Measurements from ENCODE around the gene SPATS2L. TPM values are rescaled to one million over a fixed set of nuclear protein-coding genes. Genes with fewer than 3 reads are reported as not detected.

SPATS2L gene
- total RNA-seq, 3 donors from 2014 or later: 61.3 to 67.5 (median 64.5) TPM

GRCh38 chr2:200422532-200423261 is 116.2 kb downstream of the SPATS2L start:
- no peaks in the 10 kb centered on the region for H3K9me3 ChIP-seq
- H3K27ac ChIP-seq: no peak overlapping the region
- intact Hi-C loops (cut with DNase I; ENCODE audit: low total_unique reads): no loop called here
- TF ChIP-seq POLR2A (IDR thresholded peaks at IDR 0.05) (no peak), POLR2AphosphoS5 (IDR thresholded peaks at IDR 0.05) (no peak), CTCF (IDR thresholded peaks at IDR 0.05) (no peak)
- no peak for DNase-seq (ENCODE audit: low spot score in 2 of 2)
- no peaks in the 10 kb centered on the region for H3K4me1 ChIP-seq
- H3K27me3 ChIP-seq: no peaks in the 10 kb centered on the region
- no peak overlapping the region for H3K4me3 ChIP-seq
- no peaks in the 10 kb centered on the region for H3K36me3 ChIP-seq

GRCh38 chr2:200423541-200423940 is 117.0 kb downstream of the SPATS2L start:
- intact Hi-C loops (cut with DNase I; ENCODE audit: low total_unique reads): no loop called here
- no peak overlapping the region for H3K4me3 ChIP-seq
- H3K36me3 ChIP-seq: no peaks in the 10 kb centered on the region
- H3K27me3 ChIP-seq: no peaks in the 10 kb centered on the region
- H3K4me1 ChIP-seq: no peaks in the 10 kb centered on the region
- DNase-seq (ENCODE audit: low spot score in 2 of 2): no peak
- no peaks in the 10 kb centered on the region for H3K9me3 ChIP-seq
- TF ChIP-seq POLR2AphosphoS5 (IDR thresholded peaks at IDR 0.05) (no peak), CTCF (IDR thresholded peaks at IDR 0.05) (no peak), POLR2A (IDR thresholded peaks at IDR 0.05) (no peak)
- no peak overlapping the region for H3K27ac ChIP-seq

- H3K9me3 ChIP-seq: no peaks in the 10 kb centered on the region
- TF ChIP-seq POLR2AphosphoS5 (IDR thresholded peaks at IDR 0.05) (no peak), POLR2A (IDR thresholded peaks at IDR 0.05) (no peak), CTCF (IDR thresholded peaks at IDR 0.05) (no peak)
- no peaks in the 10 kb centered on the region for H3K27me3 ChIP-seq
- no peak overlapping the region for H3K4me3 ChIP-seq
- intact Hi-C loops (cut with DNase I; ENCODE audit: low total_unique reads): no loop called here
- DNase-seq (ENCODE audit: low spot score in 2 of 2): no peak
- H3K27ac ChIP-seq: no peak overlapping the region
- no peaks in the 10 kb centered on the region for H3K4me1 ChIP-seq
- no peaks in the 10 kb centered on the region for H3K36me3 ChIP-seq
Measured at GRCh38 chr2:200425026-200425821, 118.7 kb downstream of the SPATS2L start.

GRCh38 chr2:200426754-200427153 is 120.3 kb downstream of the SPATS2L start:
- intact Hi-C loops (cut with DNase I; ENCODE audit: low total_unique reads): no loop called here
- no peaks in the 10 kb centered on the region for H3K36me3 ChIP-seq
- no peaks in the 10 kb centered on the region for H3K27me3 ChIP-seq
- no peaks in the 10 kb centered on the region for H3K4me1 ChIP-seq
- no peak overlapping the region for H3K4me3 ChIP-seq
- H3K9me3 ChIP-seq: no peaks in the 10 kb centered on the region
- TF ChIP-seq POLR2AphosphoS5 (IDR thresholded peaks at IDR 0.05) (no peak), CTCF (IDR thresholded peaks at IDR 0.05) (no peak), POLR2A (IDR thresholded peaks at IDR 0.05) (no peak)
- no peak for DNase-seq (ENCODE audit: low spot score in 2 of 2)
- H3K27ac ChIP-seq: no peak overlapping the region

All from breast epithelium (tissue), 4 donors.